C4-2B (cell line): ENCODE data around the gene NOTO.
"Not testable (repeated sequence)": the region's sequence is repeated elsewhere in the genome, so short reads cannot be mapped to it uniquely, and the experiment has no call there.

Experiments
- CTCF ChIP-seq: fragments of 450-650 bp; conservative IDR thresholded peaks from 2 replicates; pipeline ENCODE4 v1.5.1; 2017; ENCODE audit warnings: mild to moderate bottlenecking
- ZFX ChIP-seq: fragments of 450-650 bp; IDR thresholded peaks from 2 replicates; pipeline ENCODE4 v1.6.1; 2017

GRCh38 chr2:73200281-73200680, 2.1 kb upstream of the NOTO start:
- not testable (repeated sequence) for TF ChIP-seq CTCF, ZFX
